Pancreas (tissue), 10 donors: ENCODE data around the gene RBFOX1. TPM values are rescaled to one million over a fixed set of nuclear protein-coding genes. Genes with fewer than 3 reads are reported as not detected.

Source experiments
- ATAC-seq, 4 donors: fragments of 200-7000 bp; cut with Tn5 transposase; one replicate each; pipeline versions ENCODE4 v1.8.0 to v1.9.1; 2020; ENCODE audit warnings: mild to moderate bottlenecking in 4 of 4, moderate library complexity in 4 of 4
- DNase-seq, 6 donors: peaks; one replicate each; pipeline ENCODE4 v3.0.0-alpha.2; 2020
- FAIRE-seq: peaks from 2 replicates; lab custom pipeline; 2012; peaks lifted over from hg19 to GRCh38; lab: Jason Lieb, UNC
- H3K27ac ChIP-seq, 4 donors: fragments of 200-600 bp; sonication (generic); 1 replicate in 3 of 4; 2 replicates in 1 of 4; pipeline versions ENCODE4 v1.5.0 to v1.8.0; 2020
- H3K27me3 ChIP-seq, 4 donors: fragments of 200-600 bp; one replicate each; pipeline ENCODE4 v1.8.0; 2021
- H3K36me3 ChIP-seq, 3 donors: fragments of 200-600 bp; sonication (generic) in 1 of 3; one replicate each; pipeline versions ENCODE4 v1.5.0 to v1.8.0; 2020 to 2021
- H3K4me1 ChIP-seq, 3 donors: fragments of 200-600 bp; one replicate each; pipeline ENCODE4 v1.8.0; 2021
- H3K4me3 ChIP-seq, 4 donors: fragments of 200-600 bp; sonication (generic) in 2 of 4; one replicate each; pipeline versions ENCODE4 v1.5.0 to v1.8.0; 2020 to 2021
- H3K9me3 ChIP-seq, 4 donors: fragments of 200-600 bp; one replicate each; pipeline ENCODE4 v1.8.0; 2021
- CTCF ChIP-seq, 4 donors: fragments of 200-600 bp; sonication (generic) in 3 of 4; IDR thresholded peaks; one replicate each; pipeline versions ENCODE4 v1.5.0 to v1.8.0; 2021; ENCODE audit warnings: antibody characterized with exemption in 4 of 4
- WGBS, 2 donors: extraction: QIAGEN DNeasy Blood & Tissue Kit; methylation state at CpG; one replicate each; pipeline ENCODE4 v1.1.7; 2013; 5-methylcytosine and 5-hydroxymethylcytosine counted together
- intact Hi-C, 3 donors: fragments of 100-400 bp; cut with DNase I; formaldehyde crosslinking; loops; one replicate each; pipeline versions ENCODE4 v1.11.1 to v1.14.2; 2022
- polyA plus RNA-seq, 2 donors: library from polyadenylated mRNA; stranded (reverse); fragments of 200-250 nt; gene quantifications; one replicate each; pipeline ENCODE4 v1.2.3, GENCODE V29; 2013
- total RNA-seq, 6 donors: library from RNA; stranded (reverse); fragmentation: NEBNext Ultra II Directional in 4 of 6; extraction: Animal tissue kit (Norgen Biotek cat#: 25700) in 4 of 6; gene quantifications; one replicate each; pipeline versions ENCODE4 v1.2.1 to v1.2.4, GENCODE V29; 2021 to 2023
- donor health status: healthy with polysubstance abuse.
- donor health status: DM: no; HTN: no; CAD: no; lungs with moderate emphysema.
- donor health status: DM: no; HTN: no; CAD: no.
- donor health status: control.
- donor health status: control.
- donor health status: Bipolar disorder and iron deficiency.
- donor health status: DM: yes; HTN: yes; CAD: no.
- donor health status: DM: no; HTN: no; CAD: no.
- donor health status: DM: no; HTN: no; CAD: no.
- donor health status: DM: yes; HTN: yes; CAD: no.

Gene RBFOX1
- total and polyA plus RNA-seq, 8 donors = 0.12 to 0.28 (median 0.15) TPM; not detected in 3

GRCh38 chr16:7351610-7352510, 19.2 kb downstream of the RBFOX1 start:
- DNase-seq (no peak), FAIRE-seq (no peak), ATAC-seq (no peak)
- intact Hi-C loops = no loop called here
- WGBS, 2 donors = 55 to 61% methylated on average over 11 of the region's 11 CpGs
- H3K27ac ChIP-seq = no peak overlapping the region
- no peaks in the 10 kb centered on the region for H3K9me3 ChIP-seq
- no peaks in the 10 kb centered on the region for H3K4me1 ChIP-seq
- no peak for TF ChIP-seq CTCF (IDR thresholded peaks at IDR 0.05)
- no peak overlapping the region for H3K4me3 ChIP-seq
- H3K27me3 ChIP-seq = no peaks in the 10 kb centered on the region
- H3K36me3 ChIP-seq = no peaks in the 10 kb centered on the region

GRCh38 chr16:7355758-7356157, 23.1 kb downstream of the RBFOX1 start:
- FAIRE-seq (no peak), DNase-seq (no peak), ATAC-seq (no peak)
- H3K9me3 ChIP-seq = no peaks in the 10 kb centered on the region
- no peak for TF ChIP-seq CTCF (IDR thresholded peaks at IDR 0.05)
- H3K27ac ChIP-seq = no peak overlapping the region
- peaks cover 0 to 4% (median 0%) of the 10 kb centered on the region in 4 donors for H3K27me3 ChIP-seq
- H3K36me3 ChIP-seq = no peaks in the 10 kb centered on the region
- intact Hi-C loops = no loop called here
- no peaks in the 10 kb centered on the region for H3K4me1 ChIP-seq
- WGBS, 2 donors = 43 to 44% methylated on average over 5 of the region's 5 CpGs
- H3K4me3 ChIP-seq = no peak overlapping the region

- Histone ChIP-seq H3K36me3 (no peaks in the 10 kb centered on the region), H3K27ac (no peak overlapping the region), H3K4me1 (no peaks in the 10 kb centered on the region), H3K27me3 (peaks cover 0 to 4% (median 0%) of the 10 kb centered on the region in 4 donors), H3K9me3 (no peaks in the 10 kb centered on the region), H3K4me3 (no peak overlapping the region)
- intact Hi-C loops = no loop called here
- DNase-seq = no peak
- no peak for FAIRE-seq
- ATAC-seq = no peak
- 66 to 73% methylated on average over 10 of the region's 10 CpGs for WGBS, 2 donors
- no peak for TF ChIP-seq CTCF (IDR thresholded peaks at IDR 0.05)
Measured at GRCh38 chr16:7361416-7362129, 28.9 kb downstream of the RBFOX1 start.

- Histone ChIP-seq H3K27me3 (peaks cover 0 to 4% (median 0%) of the 10 kb centered on the region in 4 donors), H3K4me1 (no peaks in the 10 kb centered on the region), H3K4me3 (no peak overlapping the region), H3K27ac (no peak overlapping the region), H3K36me3 (no peaks in the 10 kb centered on the region), H3K9me3 (no peaks in the 10 kb centered on the region)
- DNase-seq = no peak
- ATAC-seq = no peak
- intact Hi-C loops = no loop called here
- WGBS, 2 donors = 80 to 92% methylated on average over 6 of the region's 6 CpGs
- no peak for TF ChIP-seq CTCF (IDR thresholded peaks at IDR 0.05)
- no peak for FAIRE-seq
Measured at GRCh38 chr16:7362231-7362630, 29.6 kb downstream of the RBFOX1 start.
